GM12878 (cell line): ENCODE data around the gene MVP. TPM values are rescaled to one million over a fixed set of nuclear protein-coding genes. Genes with fewer than 3 reads are reported as not detected.

Source experiments
- ATAC-seq: fragments of 200-7000 bp; cut with Tn5 transposase; 3 replicates; pipeline ENCODE4 v1.9.1; 2020; ENCODE audit warnings: mild to moderate bottlenecking, moderate library complexity
- BruUV-seq: library from RNA; stranded (reverse); fragments of 400-500 nt; replicated peaks from 2 replicates; lab custom pipeline; 2021; lab: Mats Ljungman, UMichigan
- CTCF ChIA-PET: fragments of 300-600 bp; sonication (Branson Sonifier 250); formaldehyde crosslinking; extraction: SDS; loops from one replicate; lab custom pipeline; 2021; ENCODE audit warnings: inconsistent platforms; lab: Yijun Ruan, JAX
- POLR2A ChIA-PET: fragments of 350-600 bp; formaldehyde crosslinking; extraction: SDS; loops from one replicate; lab custom pipeline; 2021; ENCODE audit warnings: inconsistent platforms; lab: Charles Lee
- RAD21 ChIA-PET: fragments of 300-600 bp; sonication (Branson Sonifier 250); formaldehyde crosslinking; loops from one replicate; lab custom pipeline; 2023; ENCODE audit warnings: antibody characterized with exemption; ENCODE audit not compliant: unreplicated experiment; lab: Charles Lee
- SMC1A ChIA-PET: fragments of 300-600 bp; sonication (Branson Sonifier 250); formaldehyde crosslinking; loops from one replicate; lab custom pipeline; 2023; ENCODE audit not compliant: unreplicated experiment, uncharacterized antibody; lab: Charles Lee
- DNase-seq: peaks from one replicate; pipeline ENCODE4 v3.0.0-alpha.2; 2011; ENCODE audit warnings: low read depth, low spot score
- FAIRE-seq: peaks from 3 replicates; lab custom pipeline; 2011; peaks lifted over from hg19 to GRCh38; lab: Jason Lieb, UNC
- H2AFZ ChIP-seq: 2 replicates; pipeline ENCODE4 v1.6.0; 2011; ENCODE audit warnings: low read depth, low read length, control low read depth; ENCODE audit not compliant: control insufficient read depth
- H3K27ac ChIP-seq: 2 replicates; pipeline ENCODE4 v1.5.1; 2011; ENCODE audit warnings: control low read depth; ENCODE audit not compliant: control insufficient read depth, insufficient read depth
- H3K27me3 ChIP-seq, 2 experiments: replicated peaks in 1 of 2; 2 replicates each; pipeline versions ENCODE4 v1.6.0 to v1.6.1; 2011; ENCODE audit warnings: low read length in 1 of 2; ENCODE audit not compliant: control insufficient read depth in 2 of 2, insufficient read depth in 2 of 2
- H3K36me3 ChIP-seq, 2 experiments: 2 replicates each; pipeline ENCODE4 v1.5.1; 2011; ENCODE audit warnings: low read length in 1 of 2; ENCODE audit not compliant: control insufficient read depth in 2 of 2, insufficient read depth in 2 of 2
- H3K4me1 ChIP-seq: 2 replicates; pipeline ENCODE4 v1.6.1; 2011; ENCODE audit warnings: mild to moderate bottlenecking, low read length, moderate library complexity, mixed read lengths; ENCODE audit not compliant: control insufficient read depth, insufficient read depth
- H3K4me2 ChIP-seq: 2 replicates; pipeline ENCODE4 v1.6.0; 2011; ENCODE audit warnings: control low read depth; ENCODE audit not compliant: control insufficient read depth, insufficient read depth
- H3K4me3 ChIP-seq: fragments of 200-600 bp; sonication (generic); 2 replicates; pipeline ENCODE4 v1.5.1; 2016
- H3K79me2 ChIP-seq: 2 replicates; pipeline ENCODE4 v1.6.0; 2011; ENCODE audit warnings: low read length; ENCODE audit not compliant: control insufficient read depth, insufficient read depth
- H3K9ac ChIP-seq: 2 replicates; pipeline ENCODE4 v1.8.0; 2011; ENCODE audit warnings: low read length, control low read depth, mixed read lengths; ENCODE audit not compliant: control insufficient read depth, insufficient read depth
- H3K9me3 ChIP-seq: replicated peaks from 3 replicates; pipeline ENCODE4 v1.5.1; 2011; ENCODE audit warnings: mild to moderate bottlenecking, low read length; ENCODE audit not compliant: control insufficient read depth, insufficient read depth
- H4K20me1 ChIP-seq: 2 replicates; pipeline ENCODE4 v1.6.0; 2011; ENCODE audit not compliant: control insufficient read depth, insufficient read depth
- GATAD2B ChIP-seq: fragments of 450-650 bp; conservative IDR thresholded peaks from 2 replicates; pipeline ENCODE4 v1.6.1; 2017; ENCODE audit warnings: low read depth, mild to moderate bottlenecking, moderate library complexity
- NFYA ChIP-seq: IDR thresholded peaks from 2 replicates; pipeline ENCODE4 v1.6.1; 2011; ENCODE audit warnings: low read depth, mild to moderate bottlenecking, low read length, improper control_type of control experiment, borderline replicate concordance
- NFYB ChIP-seq: IDR thresholded peaks from 2 replicates; pipeline ENCODE4 v1.6.1; 2011; ENCODE audit warnings: low read depth, mild to moderate bottlenecking, low read length, improper control_type of control experiment, moderate library complexity; ENCODE audit not compliant: insufficient read depth
- POLR2A ChIP-seq: IDR thresholded peaks from 2 replicates; pipeline ENCODE4 v1.6.1; 2011; ENCODE audit warnings: low read depth, mild to moderate bottlenecking, low read length
- WGBS: methylation state at CpG from one replicate; pipeline ENCODE4 v1.1.6; 2016; ENCODE audit warnings: low lambda C conversion rate; ENCODE audit not compliant: insufficient replicate concordance, insufficient coverage; ENCODE audit errors: missing lambda C conversion rate; 5-methylcytosine and 5-hydroxymethylcytosine counted together
- in situ Hi-C: fragments of 300-500 bp; cut with MboI; formaldehyde crosslinking; loops from 9 replicates; pipeline ENCODE4 v1.14.3; 2018; ENCODE audit warnings: mixed read lengths
- intact Hi-C: fragments of 100-400 bp; cut with micrococcal nuclease; formaldehyde crosslinking; loops from one replicate; pipeline ENCODE4 v1.14.2; 2022; ENCODE audit not compliant: unreplicated experiment
- polyA plus RNA-seq, 11 experiments: library from polyadenylated mRNA; depleted of rRNA in 4 of 11; unstranded in 6 of 11; stranded (reverse) in 5 of 11; fragments of >200 nt; fragmentation: Nextera tagmentation in 4 of 11; fragmentation: Illumina TruSeq in 1 of 11; extraction: Ambion mirVana in 4 of 11; extraction: Trizol in 1 of 11; gene quantifications; 1 replicate in 1 of 11; 2 replicates in 10 of 11; pipeline versions ENCODE4 v1.2.1 to v1.2.3, GENCODE V29; 2011 to 2016; ENCODE audit warnings: inconsistent platforms in 2 of 11, missing spikeins in 2 of 11, low read depth in 1 of 11
- total RNA-seq, 4 experiments: library from RNA; depleted of rRNA in 3 of 4; stranded (reverse); fragments of >200 nt in 3 of 4; fragmentation: Illumina TruSeq in 1 of 4; extraction: Trizol in 1 of 4; gene quantifications; 2 replicates each; pipeline versions ENCODE4 v1.2.1 to v1.2.3, GENCODE V29; 2013 to 2021
- TF ChIP-seq, protein P1 (sequence below): fragments of 450-650 bp; IDR thresholded peaks from 2 replicates; pipeline ENCODE4 v1.6.1; 2017; ENCODE audit warnings: mild to moderate bottlenecking, moderate library complexity
- TF ChIP-seq, protein P2 (sequence below): fragments of 450-650 bp; IDR thresholded peaks from 2 replicates; pipeline ENCODE4 v1.6.1; 2017; ENCODE audit warnings: borderline replicate concordance

MVP gene
- total and polyA plus RNA-seq, 10 of the 15 experiments (the other 5 are each of a cell fraction or from before 2014, with no cell fraction given) = 0.98 to 74.2 (median 54.7) TPM

DNA sequence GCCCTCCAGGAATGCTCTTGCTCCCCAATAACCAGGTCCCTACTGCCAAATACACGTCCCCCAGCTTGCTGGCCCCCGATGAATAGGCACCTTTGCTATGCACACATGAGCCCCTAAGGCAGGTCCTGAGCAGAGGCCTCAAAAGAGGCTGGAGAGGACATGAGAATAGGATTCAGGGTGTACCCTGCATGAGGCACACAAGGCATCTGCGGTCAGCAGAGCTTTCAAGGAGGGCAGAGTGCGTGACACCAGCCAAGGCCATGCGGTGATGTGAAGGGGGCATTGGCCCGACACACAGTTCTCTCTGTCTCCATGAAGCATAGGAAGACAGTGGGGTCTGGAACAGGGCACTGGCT lies 72.2 kb downstream of the MVP start:
- ChIA-PET RAD21 (no interaction called here), CTCF (no interaction called here), POLR2A (no interaction called here), SMC1A (no interaction called here)
- no peaks in the 10 kb centered on the region for H3K36me3 ChIP-seq
- H3K4me2 ChIP-seq = no peak overlapping the region
- H3K9me3 ChIP-seq = no peaks in the 10 kb centered on the region
- FAIRE-seq (no peak), DNase-seq (no peak), ATAC-seq (no peak)
- no peak overlapping the region for H3K4me3 ChIP-seq
- intact Hi-C loops = no loop called here
- no peaks in the 10 kb centered on the region for H4K20me1 ChIP-seq
- no peak overlapping the region for H2AFZ ChIP-seq
- in situ Hi-C loops = no loop called here
- H3K4me1 ChIP-seq = no peaks in the 10 kb centered on the region
- no TSS peak for BruUV-seq
- no peak overlapping the region for H3K9ac ChIP-seq
- WGBS = 43% methylated on average over 6 of the region's 6 CpGs
- TF ChIP-seq NFYB = no peak
- TF ChIP-seq, protein P1, sequence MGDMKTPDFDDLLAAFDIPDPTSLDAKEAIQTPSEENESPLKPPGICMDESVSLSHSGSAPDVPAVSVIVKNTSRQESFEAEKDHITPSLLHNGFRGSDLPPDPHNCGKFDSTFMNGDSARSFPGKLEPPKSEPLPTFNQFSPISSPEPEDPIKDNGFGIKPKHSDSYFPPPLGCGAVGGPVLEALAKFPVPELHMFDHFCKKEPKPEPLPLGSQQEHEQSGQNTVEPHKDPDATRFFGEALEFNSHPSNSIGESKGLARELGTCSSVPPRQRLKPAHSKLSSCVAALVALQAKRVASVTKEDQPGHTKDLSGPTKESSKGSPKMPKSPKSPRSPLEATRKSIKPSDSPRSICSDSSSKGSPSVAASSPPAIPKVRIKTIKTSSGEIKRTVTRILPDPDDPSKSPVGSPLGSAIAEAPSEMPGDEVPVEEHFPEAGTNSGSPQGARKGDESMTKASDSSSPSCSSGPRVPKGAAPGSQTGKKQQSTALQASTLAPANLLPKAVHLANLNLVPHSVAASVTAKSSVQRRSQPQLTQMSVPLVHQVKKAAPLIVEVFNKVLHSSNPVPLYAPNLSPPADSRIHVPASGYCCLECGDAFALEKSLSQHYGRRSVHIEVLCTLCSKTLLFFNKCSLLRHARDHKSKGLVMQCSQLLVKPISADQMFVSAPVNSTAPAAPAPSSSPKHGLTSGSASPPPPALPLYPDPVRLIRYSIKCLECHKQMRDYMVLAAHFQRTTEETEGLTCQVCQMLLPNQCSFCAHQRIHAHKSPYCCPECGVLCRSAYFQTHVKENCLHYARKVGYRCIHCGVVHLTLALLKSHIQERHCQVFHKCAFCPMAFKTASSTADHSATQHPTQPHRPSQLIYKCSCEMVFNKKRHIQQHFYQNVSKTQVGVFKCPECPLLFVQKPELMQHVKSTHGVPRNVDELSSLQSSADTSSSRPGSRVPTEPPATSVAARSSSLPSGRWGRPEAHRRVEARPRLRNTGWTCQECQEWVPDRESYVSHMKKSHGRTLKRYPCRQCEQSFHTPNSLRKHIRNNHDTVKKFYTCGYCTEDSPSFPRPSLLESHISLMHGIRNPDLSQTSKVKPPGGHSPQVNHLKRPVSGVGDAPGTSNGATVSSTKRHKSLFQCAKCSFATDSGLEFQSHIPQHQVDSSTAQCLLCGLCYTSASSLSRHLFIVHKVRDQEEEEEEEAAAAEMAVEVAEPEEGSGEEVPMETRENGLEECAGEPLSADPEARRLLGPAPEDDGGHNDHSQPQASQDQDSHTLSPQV = no peak
- TF ChIP-seq GATAD2B = no peak
- no peaks in the 10 kb centered on the region for H3K79me2 ChIP-seq
- no peaks in the 10 kb centered on the region for H3K27me3 ChIP-seq
- H3K27ac ChIP-seq = no peak overlapping the region

DNA sequence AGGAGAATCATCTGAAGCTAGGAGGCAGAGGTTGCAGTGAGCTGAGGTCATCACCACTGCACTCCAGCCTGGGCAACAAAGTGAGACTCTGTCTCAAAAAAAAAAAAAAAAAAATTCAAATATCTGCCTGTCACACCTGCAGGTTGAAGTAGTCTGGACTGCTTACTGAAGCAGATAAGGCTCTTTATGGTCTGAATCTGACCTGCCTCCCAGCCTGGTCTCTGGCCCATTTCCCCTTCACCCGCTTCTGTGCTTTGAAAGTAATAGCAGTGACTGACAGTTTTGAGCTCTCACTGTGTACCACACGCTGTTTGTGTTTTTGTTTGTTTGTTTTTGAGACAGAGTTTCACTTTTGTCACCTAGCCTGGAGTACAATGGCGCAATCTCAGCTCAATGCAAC lies 73.3 kb downstream of the MVP start:
- in situ Hi-C loops = no loop called here
- H3K36me3 ChIP-seq = no peaks in the 10 kb centered on the region

More for the DNA sequence above, 73.3 kb downstream of the MVP start:
- ChIA-PET POLR2A (no interaction called here), RAD21 (no interaction called here), SMC1A (no interaction called here)
- Histone ChIP-seq H3K4me2 (no peak overlapping the region), H2AFZ (no peak overlapping the region), H3K9me3 (no peaks in the 10 kb centered on the region)
- ATAC-seq = no peak
- TF ChIP-seq NFYA = no peak
- TF ChIP-seq, protein P2, sequence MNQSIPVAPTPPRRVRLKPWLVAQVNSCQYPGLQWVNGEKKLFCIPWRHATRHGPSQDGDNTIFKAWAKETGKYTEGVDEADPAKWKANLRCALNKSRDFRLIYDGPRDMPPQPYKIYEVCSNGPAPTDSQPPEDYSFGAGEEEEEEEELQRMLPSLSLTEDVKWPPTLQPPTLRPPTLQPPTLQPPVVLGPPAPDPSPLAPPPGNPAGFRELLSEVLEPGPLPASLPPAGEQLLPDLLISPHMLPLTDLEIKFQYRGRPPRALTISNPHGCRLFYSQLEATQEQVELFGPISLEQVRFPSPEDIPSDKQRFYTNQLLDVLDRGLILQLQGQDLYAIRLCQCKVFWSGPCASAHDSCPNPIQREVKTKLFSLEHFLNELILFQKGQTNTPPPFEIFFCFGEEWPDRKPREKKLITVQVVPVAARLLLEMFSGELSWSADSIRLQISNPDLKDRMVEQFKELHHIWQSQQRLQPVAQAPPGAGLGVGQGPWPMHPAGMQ = no peak
- TF ChIP-seq POLR2A = no peak
- TF ChIP-seq, all 136 proteins: peak for 0
- H3K27ac ChIP-seq = no peak overlapping the region
- BruUV-seq = no TSS peak
- no peak overlapping the region for H3K4me3 ChIP-seq
- no peak for DNase-seq
- no peaks in the 10 kb centered on the region for H4K20me1 ChIP-seq
- H3K27me3 ChIP-seq = no peaks in the 10 kb centered on the region; a peak in 1 of 4 replicates
- H3K4me1 ChIP-seq = no peaks in the 10 kb centered on the region
- CTCF ChIA-PET = interaction anchor here (0.7 kb wide), 1 partner anchor 44 kb away, joined by 3 read pairs; no protein-coding TSS in a partner anchor
- no peaks in the 10 kb centered on the region for H3K79me2 ChIP-seq
- intact Hi-C loops = no loop called here
- no peak for FAIRE-seq
- 3% methylated on average over 3 of the region's 3 CpGs for WGBS
- H3K9ac ChIP-seq = no peak overlapping the region
